BJ (cell line): ENCODE data around the gene MAJIN. TPM values are rescaled to one million over a fixed set of nuclear protein-coding genes. Genes with fewer than 3 reads are reported as not detected.

ENCODE experiments used
- CTCF ChIA-PET: fragments of 350-600 bp; formaldehyde crosslinking; extraction: SDS; loops from one replicate; lab custom pipeline; 2021; ENCODE audit warnings: antibody characterized with exemption, inconsistent platforms; lab: Yijun Ruan, JAX
- POLR2A ChIA-PET: fragments of 300-600 bp; sonication (Branson Sonifier 250); formaldehyde crosslinking; extraction: SDS; loops from one replicate; lab custom pipeline; 2021; ENCODE audit warnings: antibody characterized with exemption; lab: Charles Lee
- DNase-seq: peaks from one replicate; pipeline ENCODE4 v3.0.0-alpha.2; 2011; ENCODE audit warnings: low read depth
- H3K27me3 ChIP-seq: 2 replicates; pipeline ENCODE4 v1.6.0; 2011; ENCODE audit warnings: low read length; ENCODE audit not compliant: control insufficient read depth, insufficient read depth
- H3K36me3 ChIP-seq: 2 replicates; pipeline ENCODE4 v1.5.1; 2011; ENCODE audit warnings: low read length; ENCODE audit not compliant: control insufficient read depth, insufficient read depth
- H3K4me3 ChIP-seq: 2 replicates; pipeline ENCODE4 v1.5.1; 2011; ENCODE audit warnings: low read depth, mild to moderate bottlenecking, control low read depth, low read length
- polyA minus RNA-seq: library from RNA; depleted of rRNA, polyadenylated mRNA; stranded (reverse); fragments of >200 nt; gene quantifications from 2 replicates; pipeline ENCODE4 v1.2.3, GENCODE V29; 2011; rRNA and poly(A)+ RNA removed
- polyA plus RNA-seq: library from polyadenylated mRNA; depleted of rRNA; stranded (reverse); fragments of >200 nt; gene quantifications from 2 replicates; pipeline ENCODE4 v1.2.3, GENCODE V29; 2011; rRNA removed
- TF ChIP-seq, protein P1 (sequence below): IDR thresholded peaks from 2 replicates; pipeline ENCODE4 v1.5.1; 2011; ENCODE audit warnings: low read depth, mild to moderate bottlenecking, control low read depth, inconsistent platforms, low read length, moderate library complexity; ENCODE audit not compliant: insufficient read depth

The MAJIN gene, protein sequence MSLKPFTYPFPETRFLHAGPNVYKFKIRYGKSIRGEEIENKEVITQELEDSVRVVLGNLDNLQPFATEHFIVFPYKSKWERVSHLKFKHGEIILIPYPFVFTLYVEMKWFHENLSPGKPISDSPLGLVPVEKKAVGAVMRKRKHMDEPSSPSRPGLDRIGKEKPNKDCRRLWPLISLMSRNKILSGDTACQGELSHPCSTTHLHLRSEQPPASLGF
- polyA plus RNA-seq (not detected in 2 replicates), polyA minus RNA-seq (not detected in 2 replicates)

DNA sequence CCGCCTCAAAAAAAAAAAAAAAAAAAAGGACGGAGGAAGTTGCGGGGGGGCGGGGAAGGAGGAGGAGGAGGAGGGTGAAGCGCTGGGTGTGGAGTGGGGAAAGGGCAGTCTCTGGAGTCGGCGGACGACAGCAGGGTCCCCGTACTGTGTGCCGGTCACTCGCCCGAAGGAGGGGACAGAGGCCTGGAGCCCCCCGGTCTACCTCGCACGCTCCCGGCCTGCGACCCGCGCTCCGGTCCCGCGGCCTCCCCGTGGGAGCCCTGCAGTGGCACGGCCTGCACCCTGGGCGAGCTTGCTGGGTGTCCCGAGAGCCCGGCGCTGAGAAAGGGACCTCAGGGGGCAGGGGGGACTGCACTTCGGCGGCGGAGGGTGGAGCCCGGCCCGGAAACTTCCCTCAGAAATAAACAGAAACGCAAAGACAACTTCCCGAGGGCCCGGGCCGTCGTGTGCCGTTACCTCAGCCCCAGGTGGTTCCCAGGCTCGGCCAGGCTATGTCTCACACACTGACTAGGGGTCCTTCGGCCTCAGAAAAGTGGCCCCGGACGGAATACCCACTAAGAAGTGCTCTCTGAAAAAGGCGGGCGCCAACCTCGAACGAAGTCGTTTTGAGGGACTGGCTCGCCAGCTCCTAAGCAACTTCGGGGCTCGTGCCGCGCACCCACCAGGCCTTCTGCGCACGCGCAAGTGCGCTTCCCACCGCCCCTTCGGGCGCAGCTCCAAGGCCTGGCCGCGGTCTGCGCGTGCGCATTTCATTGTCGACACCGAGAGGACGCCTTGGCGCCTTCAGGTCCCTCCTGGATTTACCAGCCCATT, at the start of gene MAJIN:
Gene MAJIN, minus strand, starts transcription at position 688 of the 813 bp plus-strand sequence. CDS start 12,703 bp downstream, outside the sequence.
- peak within 1 kb of the TSS; percentile 21 for H3K4me3 ChIP-seq
- DNase-seq, result no peak
- H3K27me3 ChIP-seq, result 0 out of 2 replicates have a peak, but pooled peaks cover 1% of the 10 kb centered on the region
- H3K36me3 ChIP-seq, result no peaks in the 10 kb centered on the region
- TF ChIP-seq, protein P1, sequence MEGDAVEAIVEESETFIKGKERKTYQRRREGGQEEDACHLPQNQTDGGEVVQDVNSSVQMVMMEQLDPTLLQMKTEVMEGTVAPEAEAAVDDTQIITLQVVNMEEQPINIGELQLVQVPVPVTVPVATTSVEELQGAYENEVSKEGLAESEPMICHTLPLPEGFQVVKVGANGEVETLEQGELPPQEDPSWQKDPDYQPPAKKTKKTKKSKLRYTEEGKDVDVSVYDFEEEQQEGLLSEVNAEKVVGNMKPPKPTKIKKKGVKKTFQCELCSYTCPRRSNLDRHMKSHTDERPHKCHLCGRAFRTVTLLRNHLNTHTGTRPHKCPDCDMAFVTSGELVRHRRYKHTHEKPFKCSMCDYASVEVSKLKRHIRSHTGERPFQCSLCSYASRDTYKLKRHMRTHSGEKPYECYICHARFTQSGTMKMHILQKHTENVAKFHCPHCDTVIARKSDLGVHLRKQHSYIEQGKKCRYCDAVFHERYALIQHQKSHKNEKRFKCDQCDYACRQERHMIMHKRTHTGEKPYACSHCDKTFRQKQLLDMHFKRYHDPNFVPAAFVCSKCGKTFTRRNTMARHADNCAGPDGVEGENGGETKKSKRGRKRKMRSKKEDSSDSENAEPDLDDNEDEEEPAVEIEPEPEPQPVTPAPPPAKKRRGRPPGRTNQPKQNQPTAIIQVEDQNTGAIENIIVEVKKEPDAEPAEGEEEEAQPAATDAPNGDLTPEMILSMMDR, result no peak
- CTCF ChIA-PET, result interaction anchor here (1.0 kb wide), 1 partner anchor 7 kb away, joined by 3 read pairs; no protein-coding TSS in a partner anchor
- POLR2A ChIA-PET, result no interaction called here

DNA sequence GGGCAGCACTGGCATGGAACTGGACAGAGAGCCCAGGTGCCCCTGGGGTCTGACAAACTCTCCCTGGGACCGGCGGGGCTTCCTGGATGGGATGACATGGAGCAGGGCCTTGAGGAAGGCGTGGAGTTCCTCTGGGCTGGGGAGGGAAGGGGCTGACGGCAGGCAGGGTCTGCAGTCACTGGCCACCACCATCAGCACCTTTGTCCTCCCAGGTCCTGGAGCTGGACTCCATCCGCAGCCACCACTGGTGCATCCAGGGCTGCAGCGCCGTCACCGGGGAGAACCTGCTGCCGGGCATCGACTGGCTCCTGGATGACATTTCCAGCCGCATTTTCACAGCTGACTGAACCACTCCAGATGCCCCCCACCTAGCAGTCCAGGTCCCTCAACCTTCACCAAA, 49.6 kb upstream of the MAJIN start:
- ChIA-PET POLR2A (no interaction called here), CTCF (no interaction called here)
- Histone ChIP-seq H3K27me3 (no peaks in the 10 kb centered on the region), H3K4me3 (no peak overlapping the region), H3K36me3 (peaks cover 4% of the 10 kb centered on the region)
- DNase-seq, result no peak
- TF ChIP-seq, protein P1, result no peak

DNA sequence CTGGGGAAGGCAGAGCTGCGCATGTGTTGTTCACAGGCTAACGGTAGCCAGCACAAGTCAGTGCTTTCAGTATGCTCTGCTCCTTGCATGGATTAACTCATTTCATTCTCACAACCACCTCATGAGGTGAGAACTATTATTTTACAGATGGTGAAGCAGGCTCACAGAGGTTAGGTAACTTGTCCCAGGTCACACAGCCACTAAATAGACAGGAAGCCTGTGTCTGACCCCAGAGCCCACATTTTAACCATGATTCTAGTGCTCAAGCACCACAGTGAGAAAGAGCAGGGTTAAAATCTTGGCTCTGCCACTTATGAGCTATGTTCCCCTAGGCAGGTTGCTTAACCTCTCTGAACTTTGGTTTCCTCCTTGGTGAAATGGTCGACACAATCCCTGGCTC, 49.1 kb upstream of the MAJIN start:
- CTCF ChIA-PET, result no interaction called here
- no peak overlapping the region for H3K4me3 ChIP-seq
- TF ChIP-seq, protein P1, result no peak
- peaks cover 4% of the 10 kb centered on the region for H3K36me3 ChIP-seq
- POLR2A ChIA-PET, result no interaction called here
- no peaks in the 10 kb centered on the region for H3K27me3 ChIP-seq
- DNase-seq, result no peak

DNA sequence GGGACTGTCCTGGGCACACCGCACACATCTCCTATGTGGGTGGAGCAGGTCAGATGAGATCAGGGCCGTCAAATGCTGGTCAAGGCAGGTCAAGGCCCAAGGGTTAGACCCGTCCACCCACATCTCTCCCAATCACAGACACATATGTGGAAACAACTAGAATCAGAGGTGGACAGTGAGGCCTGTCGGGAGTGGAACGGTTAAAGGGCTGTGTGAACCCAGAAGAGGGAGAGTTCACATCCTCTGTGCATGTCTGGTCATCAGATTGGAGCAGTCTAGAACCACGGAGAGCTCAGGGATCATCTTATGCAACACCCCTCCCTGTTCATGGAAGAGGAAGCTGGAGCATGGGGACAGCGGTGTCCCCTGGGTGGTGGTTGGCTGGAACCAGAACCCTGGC, 47.9 kb upstream of the MAJIN start:
- POLR2A ChIA-PET, result no interaction called here
- TF ChIP-seq, protein P1, result no peak
- CTCF ChIA-PET, result no interaction called here
- no peaks in the 10 kb centered on the region for H3K27me3 ChIP-seq
- H3K36me3 ChIP-seq, result peaks cover 4% of the 10 kb centered on the region
- no peak for DNase-seq
- H3K4me3 ChIP-seq, result no peak overlapping the region

DNA sequence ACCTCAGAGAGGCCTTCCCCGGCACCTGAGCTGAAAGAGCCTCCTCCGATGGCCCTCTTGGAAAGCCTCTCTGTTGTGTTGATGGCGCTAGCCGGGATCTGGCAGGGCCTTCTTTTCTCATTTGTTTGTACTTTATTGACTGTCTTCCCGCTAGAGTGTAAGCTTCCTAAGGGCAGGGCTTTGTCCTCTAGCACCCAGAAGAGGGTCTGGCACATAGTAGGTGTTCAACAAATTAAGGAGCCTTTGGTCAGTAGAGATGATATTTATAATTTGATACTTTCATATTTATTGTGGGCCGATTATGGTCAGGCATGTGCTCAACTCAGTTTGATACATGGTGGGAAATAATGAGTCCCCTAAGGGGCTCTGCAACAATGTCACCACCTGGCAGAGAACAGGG, 46.0 kb upstream of the MAJIN start:
- DNase-seq, result no peak
- Histone ChIP-seq H3K27me3 (no peaks in the 10 kb centered on the region), H3K36me3 (peaks cover 4% of the 10 kb centered on the region), H3K4me3 (no peak overlapping the region)
- TF ChIP-seq, protein P1, result no peak
- POLR2A ChIA-PET, result no interaction called here
- CTCF ChIA-PET, result interaction anchor here (1.0 kb wide), 1 partner anchor 9 kb away, joined by 3 read pairs; the partner anchor contains the start of gene SNX15
